Body of pancreas (tissue), 4 donors: ENCODE measurements around the gene COL26A1.

Experiments used
- POLR2A ChIP-seq, 3 donors: fragments of 450-650 bp; IDR thresholded peaks; one replicate each; pipeline ENCODE4 v1.6.1; 2016; ENCODE audit warnings: antibody characterized with exemption in 3 of 3, mild to moderate bottlenecking in 2 of 3
- TF ChIP-seq, protein P1 (sequence below), 7 experiments: fragments of 450-650 bp in 4 of 7; fragments of 200-600 bp in 3 of 7; sonication (generic) in 3 of 7; IDR thresholded peaks; one replicate each; pipeline ENCODE4 v1.5.1; 2016 to 2019; ENCODE audit warnings: antibody characterized with exemption in 7 of 7

GRCh38 chr7:101517304-101517703 lies 154.6 kb downstream of the COL26A1 start:
- TF ChIP-seq, protein P1, sequence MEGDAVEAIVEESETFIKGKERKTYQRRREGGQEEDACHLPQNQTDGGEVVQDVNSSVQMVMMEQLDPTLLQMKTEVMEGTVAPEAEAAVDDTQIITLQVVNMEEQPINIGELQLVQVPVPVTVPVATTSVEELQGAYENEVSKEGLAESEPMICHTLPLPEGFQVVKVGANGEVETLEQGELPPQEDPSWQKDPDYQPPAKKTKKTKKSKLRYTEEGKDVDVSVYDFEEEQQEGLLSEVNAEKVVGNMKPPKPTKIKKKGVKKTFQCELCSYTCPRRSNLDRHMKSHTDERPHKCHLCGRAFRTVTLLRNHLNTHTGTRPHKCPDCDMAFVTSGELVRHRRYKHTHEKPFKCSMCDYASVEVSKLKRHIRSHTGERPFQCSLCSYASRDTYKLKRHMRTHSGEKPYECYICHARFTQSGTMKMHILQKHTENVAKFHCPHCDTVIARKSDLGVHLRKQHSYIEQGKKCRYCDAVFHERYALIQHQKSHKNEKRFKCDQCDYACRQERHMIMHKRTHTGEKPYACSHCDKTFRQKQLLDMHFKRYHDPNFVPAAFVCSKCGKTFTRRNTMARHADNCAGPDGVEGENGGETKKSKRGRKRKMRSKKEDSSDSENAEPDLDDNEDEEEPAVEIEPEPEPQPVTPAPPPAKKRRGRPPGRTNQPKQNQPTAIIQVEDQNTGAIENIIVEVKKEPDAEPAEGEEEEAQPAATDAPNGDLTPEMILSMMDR (IDR thresholded peaks at IDR 0.05) = no peak
- TF ChIP-seq POLR2A (IDR thresholded peaks at IDR 0.05) = no peak
